GM10266 (cell line): ENCODE results near the gene KANK2.
A peak's percentile ranks its signal among the peaks of the same experiment; 100 is the strongest.

ENCODE experiments used
- DNase-seq: peaks from one replicate; pipeline ENCODE4 v3.0.0; 2012; ENCODE audit errors: extremely low spot score
- CTCF ChIP-seq: IDR thresholded peaks from 2 replicates; pipeline ENCODE4 v1.5.1; 2012; ENCODE audit warnings: mild to moderate bottlenecking, low read depth; ENCODE audit not compliant: control insufficient read depth, insufficient read depth; ENCODE audit errors: missing control alignments

The KANK2 gene

GRCh38 chr19:11196406-11197287, 698 bp downstream of the KANK2 start:
- no peak for TF ChIP-seq CTCF
- peak; percentile 57 for DNase-seq

GRCh38 chr19:11195681-11196080, 1.7 kb downstream of the KANK2 start:
- no peak for TF ChIP-seq CTCF
- no peak for DNase-seq

- no peak for DNase-seq
- TF ChIP-seq CTCF, result no peak
These were observed 2.4 kb downstream of the KANK2 start for GRCh38 chr19:11194656-11195558.

GRCh38 chr19:11194173-11194572, 3.2 kb downstream of the KANK2 start:
- no peak for TF ChIP-seq CTCF
- DNase-seq, result no peak

DNA sequence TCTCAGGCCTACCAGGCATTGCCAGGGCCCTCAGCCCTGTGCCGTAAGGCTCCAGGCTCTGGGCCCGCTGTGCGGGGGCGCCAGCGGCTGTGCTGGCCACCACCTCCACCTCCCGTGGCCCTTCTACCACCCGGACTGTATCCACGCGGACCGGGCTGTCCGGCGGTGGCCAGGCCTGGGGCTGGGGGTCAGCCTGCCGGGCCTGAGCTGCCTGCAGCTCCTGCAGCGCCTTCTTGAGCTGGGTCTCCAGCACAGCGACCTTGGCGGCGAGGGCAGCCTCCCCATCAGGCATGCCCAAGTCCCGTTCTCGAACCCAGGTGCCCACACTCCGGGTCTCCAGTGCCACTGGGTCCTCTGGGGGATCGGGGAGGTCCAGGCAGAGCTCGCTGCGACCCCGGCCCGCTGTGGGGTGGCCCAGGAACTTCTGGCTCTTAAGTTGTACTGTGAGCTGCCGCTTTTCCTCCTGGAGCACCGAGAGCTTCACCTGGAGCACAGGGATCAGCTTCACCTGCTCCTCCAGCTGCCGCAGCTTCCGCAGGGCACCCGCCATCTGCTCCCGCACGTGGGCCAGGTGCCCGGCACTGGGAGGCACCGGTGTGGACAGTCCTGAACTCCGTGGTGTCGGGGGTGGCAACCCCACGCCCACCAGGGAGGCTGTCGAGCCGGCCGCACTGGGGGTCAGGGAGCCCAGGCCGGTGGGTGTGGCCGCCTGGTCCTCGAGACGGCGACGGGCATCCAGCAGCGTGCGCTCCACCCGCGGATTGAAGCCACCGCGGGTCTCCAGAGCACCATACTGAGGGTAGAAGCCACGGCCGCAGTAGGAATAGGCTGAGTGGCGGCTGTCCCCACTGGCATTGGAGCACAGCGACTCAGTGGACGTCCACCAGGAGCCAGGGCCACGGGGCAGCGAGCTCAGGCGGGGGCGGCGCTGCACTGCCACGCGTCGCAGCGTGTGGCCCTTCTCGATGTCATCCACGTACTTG, 4.1 kb downstream of the KANK2 start:
- TF ChIP-seq CTCF, result no peak
- no peak for DNase-seq

- TF ChIP-seq CTCF, result no peak
- DNase-seq, result no peak
These were observed 5.4 kb downstream of the KANK2 start for GRCh38 chr19:11191934-11192333.
